Activated CD8-positive, alpha-beta memory T cell treated with anti-CD3 and anti-CD28 coated beads, Interleukin-2, amount 50 U/mL, for 1 hour (primary cell): ENCODE results near the gene WDR44.
"Not testable (repeated sequence)": the region's sequence is repeated elsewhere in the genome, so short reads cannot be mapped to it uniquely, and the experiment has no call there.

Experiments used
- DNase-seq: peaks from one replicate; pipeline ENCODE4 v3.0.0-alpha.2; 2020; ENCODE audit errors: extremely low read depth

WDR44 gene

GRCh38 chrX:118345464-118346257 lies at the start of gene WDR44:
Gene WDR44 (plus strand): TSS chrX:118346106. CDS start chrX:118346504, 398 bp downstream.
- peak; percentile 79 for DNase-seq

GRCh38 chrX:118305827-118306226 lies 40.1 kb upstream of the WDR44 start:
- DNase-seq = not testable (repeated sequence)

GRCh38 chrX:118315529-118315928 lies 30.4 kb upstream of the WDR44 start:
- no peak for DNase-seq

- DNase-seq = no peak
Measured at GRCh38 chrX:118324588-118324987, 21.3 kb upstream of the WDR44 start.

GRCh38 chrX:118325453-118325852 lies 20.5 kb upstream of the WDR44 start:
- DNase-seq = no peak

GRCh38 chrX:118329175-118329574 lies 16.7 kb upstream of the WDR44 start:
- no peak for DNase-seq

- no peak for DNase-seq
Measured at GRCh38 chrX:118337687-118338086, 8.2 kb upstream of the WDR44 start.

- DNase-seq = no peak
Measured at GRCh38 chrX:118338930-118339329, 7.0 kb upstream of the WDR44 start.

GRCh38 chrX:118345045-118345463 lies 852 bp upstream of the WDR44 start:
- DNase-seq = no peak

GRCh38 chrX:118346258-118347094 lies 570 bp downstream of the WDR44 start:
- DNase-seq = peak; percentile 19

- DNase-seq = no peak
Measured at GRCh38 chrX:118347131-118347530, 1.2 kb downstream of the WDR44 start.

- DNase-seq = no peak
Measured at GRCh38 chrX:118347736-118348135, 1.8 kb downstream of the WDR44 start.

GRCh38 chrX:118348186-118348810 lies 2.4 kb downstream of the WDR44 start:
- no peak for DNase-seq

GRCh38 chrX:118349188-118349587 lies 3.3 kb downstream of the WDR44 start:
- no peak for DNase-seq

GRCh38 chrX:118350221-118350620 lies 4.3 kb downstream of the WDR44 start:
- DNase-seq = no peak

GRCh38 chrX:118350706-118351105 lies 4.8 kb downstream of the WDR44 start:
- DNase-seq = no peak

- no peak for DNase-seq
Measured at GRCh38 chrX:118352566-118352965, 6.7 kb downstream of the WDR44 start.

GRCh38 chrX:118353081-118353850 lies 7.4 kb downstream of the WDR44 start:
- DNase-seq = no peak

- DNase-seq = no peak
Measured at GRCh38 chrX:118355225-118355920, 9.5 kb downstream of the WDR44 start.

- DNase-seq = no peak
Measured at GRCh38 chrX:118356154-118356701, 10.3 kb downstream of the WDR44 start.
